ENCODE results near the gene RGS4.

- TF ChIP-seq CTCF (IDR thresholded peaks at IDR 0.05) (no peak), EZH2 (IDR thresholded peaks at IDR 0.05) (no peak), EZH2phosphoT487 (IDR thresholded peaks at IDR 0.05) (no peak)
Observed at GRCh38 chr1:163074716-163075284, 5.6 kb downstream of the RGS4 start.

All from neural progenitor cell (in vitro differentiated cells).